ENCODE data around the gene ARL11. TPM values are rescaled to one million over a fixed set of nuclear protein-coding genes. Genes with fewer than 3 reads are reported as not detected.
"Not testable (repeated sequence)": the region's sequence is repeated elsewhere in the genome, so short reads cannot be mapped to it uniquely, and the experiment has no call there.

The ARL11 gene
- polyA plus RNA-seq, 1 donor from 2014 or later = not detected

DNA sequence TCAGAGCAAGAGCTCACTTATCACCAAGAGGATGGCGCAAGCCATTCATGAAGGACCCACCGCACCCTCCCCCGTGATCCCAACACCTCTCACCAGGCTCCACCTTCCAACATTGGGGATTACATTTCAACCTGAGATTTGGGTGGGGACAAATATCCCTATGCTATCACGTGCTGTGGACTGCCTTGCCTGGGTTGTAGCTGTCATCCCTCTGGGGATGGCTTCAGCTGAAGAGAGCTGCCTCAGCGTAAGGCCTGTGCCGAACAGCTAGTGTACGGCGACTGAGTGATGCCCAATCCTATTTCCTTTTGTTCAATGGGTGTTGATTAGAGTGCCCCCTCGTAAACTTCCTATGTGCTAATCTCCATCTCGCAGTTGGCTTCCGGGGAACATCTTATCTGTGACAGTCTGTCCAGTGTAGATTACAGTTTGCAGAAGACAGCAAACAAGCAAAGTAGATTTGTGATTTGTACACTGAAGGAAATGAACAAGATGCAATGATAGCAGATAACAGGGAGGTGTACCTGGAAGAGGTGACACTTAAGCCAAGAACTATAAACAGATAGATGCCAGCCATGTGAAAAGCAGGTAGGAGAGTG is 31.2 kb upstream of the ARL11 start:
- H3K27ac ChIP-seq (ENCODE audit: low read length) = no peak overlapping the region
- H3K9me2 ChIP-seq (ENCODE audit: insufficient read depth, low read length) = no peaks in the 10 kb centered on the region
- H3K9ac ChIP-seq (ENCODE audit: low read length) = no peak overlapping the region
- H3K4me3 ChIP-seq (ENCODE audit: low read length) = no peak overlapping the region
- no peak overlapping the region for H2AFZ ChIP-seq (ENCODE audit: low read depth, low read length)
- no peaks in the 10 kb centered on the region for H3F3A ChIP-seq (ENCODE audit: insufficient read depth, low read length, poor library complexity, severe bottlenecking)
- H3K36me3 ChIP-seq (ENCODE audit: insufficient read depth, low read length) = no peaks in the 10 kb centered on the region
- no peaks in the 10 kb centered on the region for H3K79me2 ChIP-seq (replicated peaks; ENCODE audit: insufficient read depth, low read length)
- H3K4me2 ChIP-seq (ENCODE audit: low read length) = no peak overlapping the region
- no peaks in the 10 kb centered on the region for H3K9me3 ChIP-seq (ENCODE audit: low read length)
- no peak for TF ChIP-seq POLR2AphosphoS5 (IDR thresholded peaks at IDR 0.05)
- no peak for TF ChIP-seq MXI1 (conservative IDR thresholded peaks at IDR 0.05; ENCODE audit: poor library complexity, severe bottlenecking)
- no peak for TF ChIP-seq EZH2 (IDR thresholded peaks at IDR 0.05; ENCODE audit: borderline replicate concordance, insufficient read depth, low read length, poor library complexity, severe bottlenecking)
- TF ChIP-seq EP300 (conservative IDR thresholded peaks at IDR 0.05; ENCODE audit: poor library complexity, severe bottlenecking) = no peak
- no peak for TF ChIP-seq TAF1 (IDR thresholded peaks at IDR 0.05; ENCODE audit: low read depth)
- no peak for TF ChIP-seq SMC3 (conservative IDR thresholded peaks at IDR 0.05; ENCODE audit: poor library complexity)
- TF ChIP-seq RAD21 (conservative IDR thresholded peaks at IDR 0.05) = no peak
- TF ChIP-seq, protein P1, sequence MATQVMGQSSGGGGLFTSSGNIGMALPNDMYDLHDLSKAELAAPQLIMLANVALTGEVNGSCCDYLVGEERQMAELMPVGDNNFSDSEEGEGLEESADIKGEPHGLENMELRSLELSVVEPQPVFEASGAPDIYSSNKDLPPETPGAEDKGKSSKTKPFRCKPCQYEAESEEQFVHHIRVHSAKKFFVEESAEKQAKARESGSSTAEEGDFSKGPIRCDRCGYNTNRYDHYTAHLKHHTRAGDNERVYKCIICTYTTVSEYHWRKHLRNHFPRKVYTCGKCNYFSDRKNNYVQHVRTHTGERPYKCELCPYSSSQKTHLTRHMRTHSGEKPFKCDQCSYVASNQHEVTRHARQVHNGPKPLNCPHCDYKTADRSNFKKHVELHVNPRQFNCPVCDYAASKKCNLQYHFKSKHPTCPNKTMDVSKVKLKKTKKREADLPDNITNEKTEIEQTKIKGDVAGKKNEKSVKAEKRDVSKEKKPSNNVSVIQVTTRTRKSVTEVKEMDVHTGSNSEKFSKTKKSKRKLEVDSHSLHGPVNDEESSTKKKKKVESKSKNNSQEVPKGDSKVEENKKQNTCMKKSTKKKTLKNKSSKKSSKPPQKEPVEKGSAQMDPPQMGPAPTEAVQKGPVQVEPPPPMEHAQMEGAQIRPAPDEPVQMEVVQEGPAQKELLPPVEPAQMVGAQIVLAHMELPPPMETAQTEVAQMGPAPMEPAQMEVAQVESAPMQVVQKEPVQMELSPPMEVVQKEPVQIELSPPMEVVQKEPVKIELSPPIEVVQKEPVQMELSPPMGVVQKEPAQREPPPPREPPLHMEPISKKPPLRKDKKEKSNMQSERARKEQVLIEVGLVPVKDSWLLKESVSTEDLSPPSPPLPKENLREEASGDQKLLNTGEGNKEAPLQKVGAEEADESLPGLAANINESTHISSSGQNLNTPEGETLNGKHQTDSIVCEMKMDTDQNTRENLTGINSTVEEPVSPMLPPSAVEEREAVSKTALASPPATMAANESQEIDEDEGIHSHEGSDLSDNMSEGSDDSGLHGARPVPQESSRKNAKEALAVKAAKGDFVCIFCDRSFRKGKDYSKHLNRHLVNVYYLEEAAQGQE (IDR thresholded peaks at IDR 0.05; ENCODE audit: borderline replicate concordance) = no peak
- no peak for TF ChIP-seq CTCF (IDR thresholded peaks at IDR 0.05; ENCODE audit: poor library complexity, severe bottlenecking)
- H3K27me3 ChIP-seq (ENCODE audit: insufficient read depth, low read depth, low read length) = no peaks in the 10 kb centered on the region
- H4K20me1 ChIP-seq (ENCODE audit: insufficient read depth) = no peaks in the 10 kb centered on the region

DNA sequence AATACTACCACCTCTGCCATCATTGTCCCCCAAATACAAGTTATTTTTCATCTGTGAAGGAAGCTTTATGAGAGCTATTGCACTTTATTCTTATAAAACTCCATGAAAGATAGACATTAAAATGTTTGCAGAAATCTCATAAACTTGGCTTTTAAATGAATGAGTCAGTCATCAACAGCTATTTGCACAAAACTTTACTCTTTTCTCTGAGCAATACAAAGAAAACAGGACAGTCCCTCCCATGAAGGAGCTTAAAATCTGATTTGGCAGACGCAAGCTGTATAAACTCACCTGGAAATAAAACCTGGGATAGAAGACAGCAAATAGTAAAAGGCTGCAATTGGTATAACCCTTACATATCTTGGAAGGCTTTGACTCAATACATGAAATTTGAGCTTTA is 26.3 kb upstream of the ARL11 start:
- H3F3A ChIP-seq (ENCODE audit: insufficient read depth, low read length, poor library complexity, severe bottlenecking) = no peaks in the 10 kb centered on the region
- H2AFZ ChIP-seq (ENCODE audit: low read depth, low read length) = no peak overlapping the region
- no peaks in the 10 kb centered on the region for H4K20me1 ChIP-seq (ENCODE audit: insufficient read depth)
- H3K36me3 ChIP-seq (ENCODE audit: insufficient read depth, low read length) = no peaks in the 10 kb centered on the region
- no peaks in the 10 kb centered on the region for H3K9me3 ChIP-seq (ENCODE audit: low read length)
- no peak overlapping the region for H3K9ac ChIP-seq (ENCODE audit: low read length)
- TF ChIP-seq POLR2AphosphoS5 (IDR thresholded peaks at IDR 0.05) = no peak
- no peak for TF ChIP-seq MXI1 (conservative IDR thresholded peaks at IDR 0.05; ENCODE audit: poor library complexity, severe bottlenecking)
- no peak for TF ChIP-seq RAD21 (conservative IDR thresholded peaks at IDR 0.05)
- H3K79me2 ChIP-seq (replicated peaks; ENCODE audit: insufficient read depth, low read length) = no peaks in the 10 kb centered on the region
- H3K27me3 ChIP-seq (ENCODE audit: insufficient read depth, low read depth, low read length) = no peaks in the 10 kb centered on the region
- H3K27ac ChIP-seq (ENCODE audit: low read length) = no peak overlapping the region
- no peak overlapping the region for H3K4me3 ChIP-seq (ENCODE audit: low read length)
- H3K4me2 ChIP-seq (ENCODE audit: low read length) = no peak overlapping the region
- H3K9me2 ChIP-seq (ENCODE audit: insufficient read depth, low read length) = no peaks in the 10 kb centered on the region

DNA sequence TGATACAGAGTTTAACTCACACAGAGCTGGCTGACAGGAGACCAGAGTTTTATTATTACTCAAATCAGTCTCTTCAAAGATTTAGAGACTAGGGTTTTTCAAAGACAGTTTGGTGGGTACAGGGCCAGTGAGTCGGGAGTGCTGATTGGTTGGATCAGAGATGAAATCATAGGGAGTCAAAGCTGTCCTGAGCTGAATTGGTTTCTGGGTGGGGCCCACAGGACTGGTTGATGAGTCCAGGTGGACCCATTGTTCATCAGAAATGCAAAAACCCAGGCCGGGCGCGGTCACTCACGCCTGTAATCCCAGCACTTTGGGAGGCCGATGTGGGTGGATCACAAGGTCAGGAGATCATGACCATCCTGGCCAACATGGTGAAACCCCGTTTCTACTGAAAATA is 25.7 kb upstream of the ARL11 start:
- not testable (repeated sequence) for H3K27me3 ChIP-seq (ENCODE audit: insufficient read depth, low read depth, low read length); H3K9me2 ChIP-seq (ENCODE audit: insufficient read depth, low read length); H2AFZ ChIP-seq (ENCODE audit: low read depth, low read length); H3F3A ChIP-seq (ENCODE audit: insufficient read depth, low read length, poor library complexity, severe bottlenecking); H3K9me3 ChIP-seq (ENCODE audit: low read length); H3K4me2 ChIP-seq (ENCODE audit: low read length); H3K27ac ChIP-seq (ENCODE audit: low read length); H3K4me3 ChIP-seq (ENCODE audit: low read length); H4K20me1 ChIP-seq (ENCODE audit: insufficient read depth); H3K36me3 ChIP-seq (ENCODE audit: insufficient read depth, low read length); H3K9ac ChIP-seq (ENCODE audit: low read length); H3K79me2 ChIP-seq (replicated peaks; ENCODE audit: insufficient read depth, low read length)

Measured in neural cell (in vitro differentiated cells).